Measurements from ENCODE around the gene ARMC9.

The ARMC9 gene

DNA sequence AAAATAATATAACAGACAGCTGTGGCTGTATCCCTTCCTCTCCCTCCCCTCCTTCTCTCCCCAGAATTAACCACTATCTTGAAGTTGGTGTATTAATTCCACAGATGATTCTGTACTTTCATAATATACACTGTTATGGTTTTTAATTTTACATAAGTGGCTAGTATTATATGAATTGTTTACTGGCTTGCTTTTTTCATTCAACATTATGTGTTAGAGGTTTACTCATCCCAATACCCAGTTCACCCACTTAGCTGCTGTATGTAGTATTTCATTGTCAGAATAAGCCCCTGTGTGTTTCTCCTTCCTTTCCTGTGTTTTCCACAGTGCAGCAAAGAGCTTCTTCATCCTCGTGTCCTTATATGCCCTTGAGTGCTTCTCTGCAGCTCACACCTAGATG is 121.4 kb downstream of the ARMC9 start:
- Histone ChIP-seq H3K36me3 (ENCODE audit: control insufficient read depth, insufficient read depth, low read length) (no peaks in the 10 kb centered on the region), H3K9me3 (ENCODE audit: control insufficient read depth, low read length) (no peaks in the 10 kb centered on the region), H3K4me3 (ENCODE audit: low read length) (no peak overlapping the region), H3K9ac (ENCODE audit: low read length) (no peak overlapping the region), H3K27me3 (ENCODE audit: control insufficient read depth, insufficient read depth, low read length) (no peaks in the 10 kb centered on the region), H3K4me1 (ENCODE audit: control insufficient read depth, insufficient read depth, low read length) (no peaks in the 10 kb centered on the region)

DNA sequence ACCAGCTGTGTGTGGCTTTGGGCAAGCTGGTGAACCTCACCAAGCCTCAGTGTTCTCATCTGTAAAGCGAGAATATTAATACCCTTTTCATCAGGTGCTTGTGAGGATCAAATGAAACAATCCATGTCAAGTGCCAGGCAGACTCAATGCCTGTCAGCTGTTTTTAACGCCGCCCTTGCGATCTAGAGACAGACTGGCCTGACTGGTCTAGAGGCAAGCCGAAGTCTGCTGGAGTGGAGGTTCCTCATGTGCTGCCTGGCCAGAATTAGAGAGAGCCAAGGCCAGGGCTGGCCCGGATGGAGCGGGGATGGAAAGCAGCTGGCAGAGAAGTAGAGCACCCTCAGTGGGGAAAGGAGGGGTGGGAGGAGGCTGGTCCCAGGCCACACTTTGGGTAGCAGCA is 122.6 kb downstream of the ARMC9 start:
- H3K36me3 ChIP-seq (ENCODE audit: control insufficient read depth, insufficient read depth, low read length) = no peaks in the 10 kb centered on the region
- H3K4me3 ChIP-seq (ENCODE audit: low read length) = no peak overlapping the region
- no peaks in the 10 kb centered on the region for H3K9me3 ChIP-seq (ENCODE audit: control insufficient read depth, low read length)
- no peak overlapping the region for H3K9ac ChIP-seq (ENCODE audit: low read length)
- H3K4me1 ChIP-seq (ENCODE audit: control insufficient read depth, insufficient read depth, low read length) = no peaks in the 10 kb centered on the region
- H3K27me3 ChIP-seq (ENCODE audit: control insufficient read depth, insufficient read depth, low read length) = no peaks in the 10 kb centered on the region

DNA sequence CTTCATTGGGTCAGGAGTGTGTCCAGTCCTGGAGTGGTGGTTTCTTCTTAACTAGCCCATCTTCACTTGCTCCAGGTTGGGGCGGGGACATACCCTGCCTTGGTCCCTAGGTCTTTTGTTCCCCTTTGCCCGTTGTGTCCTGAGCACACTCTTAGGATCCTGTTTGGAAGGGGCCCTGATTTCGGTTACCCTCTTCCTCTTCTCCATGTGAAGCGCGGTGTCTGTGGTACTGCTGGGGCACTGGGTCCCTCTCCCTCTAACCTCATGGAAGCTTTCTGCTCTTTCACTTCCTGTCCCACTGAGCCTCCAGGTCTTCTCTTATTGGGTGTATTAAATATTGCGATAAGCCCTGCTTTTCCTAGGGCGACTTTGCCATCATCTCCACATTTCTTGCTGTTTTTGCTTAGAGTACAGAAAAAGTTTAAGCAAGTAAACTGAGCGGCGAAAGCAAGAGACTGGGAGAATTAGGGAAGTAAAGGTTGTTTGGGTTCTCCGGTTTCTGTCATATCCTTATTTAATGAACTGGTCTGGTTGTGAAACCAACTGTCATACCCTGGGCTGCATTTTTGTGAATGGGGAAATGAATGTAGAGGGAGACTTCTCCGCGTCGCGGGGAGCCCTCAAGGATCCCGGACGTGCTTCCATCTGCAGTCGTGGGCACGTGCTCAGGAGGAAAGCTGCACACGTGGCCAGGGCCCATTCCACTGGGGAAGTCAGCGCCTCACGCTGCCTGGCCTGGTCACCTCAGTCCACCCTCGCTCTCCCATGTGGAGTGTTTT is 123.3 kb downstream of the ARMC9 start:
- no peaks in the 10 kb centered on the region for H3K36me3 ChIP-seq (ENCODE audit: control insufficient read depth, insufficient read depth, low read length)
- no peaks in the 10 kb centered on the region for H3K9me3 ChIP-seq (ENCODE audit: control insufficient read depth, low read length)
- H3K9ac ChIP-seq (ENCODE audit: low read length) = no peak overlapping the region
- no peak overlapping the region for H3K4me3 ChIP-seq (ENCODE audit: low read length)
- no peaks in the 10 kb centered on the region for H3K27me3 ChIP-seq (ENCODE audit: control insufficient read depth, insufficient read depth, low read length)
- no peaks in the 10 kb centered on the region for H3K4me1 ChIP-seq (ENCODE audit: control insufficient read depth, insufficient read depth, low read length)

DNA sequence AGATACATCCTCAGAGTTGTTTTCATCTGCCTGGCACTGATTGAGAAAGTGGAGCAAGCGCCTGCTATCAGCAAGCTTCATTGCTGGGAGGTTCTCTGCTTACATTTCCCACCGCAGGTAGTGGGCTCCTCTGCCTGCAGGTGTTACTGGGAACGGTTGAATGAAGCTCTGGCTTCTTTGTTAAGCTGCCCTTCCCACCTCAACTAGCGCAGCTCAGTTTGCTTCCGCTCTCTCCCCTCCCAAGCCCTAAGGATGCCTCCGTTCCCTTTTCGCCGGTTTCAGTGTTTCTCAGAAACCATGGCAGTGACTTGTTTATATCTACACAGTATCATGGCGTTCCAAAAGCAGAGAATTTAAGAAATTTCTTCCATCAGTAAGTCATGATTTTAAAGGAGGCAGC is 124.9 kb downstream of the ARMC9 start:
- Histone ChIP-seq H3K9ac (ENCODE audit: low read length) (no peak overlapping the region), H3K27me3 (ENCODE audit: control insufficient read depth, insufficient read depth, low read length) (no peaks in the 10 kb centered on the region), H3K9me3 (ENCODE audit: control insufficient read depth, low read length) (no peaks in the 10 kb centered on the region), H3K36me3 (ENCODE audit: control insufficient read depth, insufficient read depth, low read length) (no peaks in the 10 kb centered on the region), H3K4me3 (ENCODE audit: low read length) (no peak overlapping the region), H3K4me1 (ENCODE audit: control insufficient read depth, insufficient read depth, low read length) (no peaks in the 10 kb centered on the region)

DNA sequence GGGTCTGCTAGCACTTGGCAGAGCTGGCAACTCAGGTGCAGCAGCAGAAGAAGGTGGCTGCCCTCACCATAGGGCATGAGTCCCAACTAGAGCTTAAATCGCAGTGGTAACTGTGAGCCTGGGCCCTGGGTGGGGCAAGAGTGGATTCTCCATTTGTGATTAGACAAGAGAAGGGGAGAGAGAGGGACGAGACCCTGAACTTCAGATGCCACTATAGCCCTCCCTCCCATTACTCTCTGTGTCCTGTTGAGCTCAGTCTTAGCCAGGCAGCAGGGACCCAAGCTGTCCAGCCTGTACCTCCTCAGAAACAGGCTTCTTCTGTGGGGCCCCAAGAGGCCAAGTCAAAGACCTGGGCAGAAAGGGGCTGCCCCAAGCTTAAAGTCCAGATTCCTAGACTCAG is 127.4 kb downstream of the ARMC9 start:
- Histone ChIP-seq H3K9ac (ENCODE audit: low read length) (no peak overlapping the region), H3K4me1 (ENCODE audit: control insufficient read depth, insufficient read depth, low read length) (no peaks in the 10 kb centered on the region), H3K27me3 (ENCODE audit: control insufficient read depth, insufficient read depth, low read length) (no peaks in the 10 kb centered on the region), H3K9me3 (ENCODE audit: control insufficient read depth, low read length) (no peaks in the 10 kb centered on the region), H3K36me3 (ENCODE audit: control insufficient read depth, insufficient read depth, low read length) (no peaks in the 10 kb centered on the region), H3K4me3 (ENCODE audit: low read length) (no peak overlapping the region)

DNA sequence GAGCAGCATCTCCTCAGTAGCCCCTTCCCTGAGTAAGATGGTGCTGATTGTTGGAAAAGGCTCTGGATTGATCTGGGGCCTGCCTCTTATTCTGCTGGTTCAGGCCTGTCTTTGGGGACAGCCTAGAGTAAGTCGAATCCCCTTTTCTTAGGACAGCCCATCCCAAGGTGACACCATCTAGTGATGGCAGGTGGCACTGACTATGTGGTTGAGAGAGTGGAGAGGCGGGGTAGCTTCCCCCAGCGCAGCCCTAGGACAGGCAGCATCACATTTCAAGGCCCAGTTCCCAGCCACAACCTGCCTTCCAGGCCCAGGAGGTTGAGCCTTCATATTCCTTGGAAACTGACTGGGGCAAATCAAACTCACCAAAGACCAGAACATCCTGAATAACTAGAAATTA is 128.0 kb downstream of the ARMC9 start:
- H3K27me3 ChIP-seq (ENCODE audit: control insufficient read depth, insufficient read depth, low read length) = no peaks in the 10 kb centered on the region
- H3K9me3 ChIP-seq (ENCODE audit: control insufficient read depth, low read length) = no peaks in the 10 kb centered on the region
- H3K36me3 ChIP-seq (ENCODE audit: control insufficient read depth, insufficient read depth, low read length) = no peaks in the 10 kb centered on the region
- no peak overlapping the region for H3K9ac ChIP-seq (ENCODE audit: low read length)
- no peaks in the 10 kb centered on the region for H3K4me1 ChIP-seq (ENCODE audit: control insufficient read depth, insufficient read depth, low read length)
- no peak overlapping the region for H3K4me3 ChIP-seq (ENCODE audit: low read length)

DNA sequence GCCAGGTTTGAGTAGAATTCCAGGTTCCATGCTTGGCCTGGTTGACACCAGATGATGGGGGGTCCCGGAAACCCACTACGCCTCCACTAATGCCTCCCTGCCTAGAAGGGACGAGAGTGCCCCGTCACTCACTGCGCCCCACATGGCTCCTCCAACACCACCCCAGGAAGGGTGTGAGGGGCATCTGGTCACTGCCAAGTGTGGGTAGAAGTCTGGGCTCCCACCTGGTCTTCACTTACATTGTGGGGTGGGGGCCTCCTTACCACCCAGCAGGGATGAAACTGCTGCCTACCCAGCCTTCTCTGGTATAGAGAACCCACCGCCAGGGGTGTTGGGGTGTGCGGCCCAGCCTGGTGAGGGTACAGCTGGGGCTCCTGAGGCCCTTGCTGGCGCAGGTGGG is 131.9 kb downstream of the ARMC9 start:
- no peaks in the 10 kb centered on the region for H3K9me3 ChIP-seq (ENCODE audit: control insufficient read depth, low read length)

DNA sequence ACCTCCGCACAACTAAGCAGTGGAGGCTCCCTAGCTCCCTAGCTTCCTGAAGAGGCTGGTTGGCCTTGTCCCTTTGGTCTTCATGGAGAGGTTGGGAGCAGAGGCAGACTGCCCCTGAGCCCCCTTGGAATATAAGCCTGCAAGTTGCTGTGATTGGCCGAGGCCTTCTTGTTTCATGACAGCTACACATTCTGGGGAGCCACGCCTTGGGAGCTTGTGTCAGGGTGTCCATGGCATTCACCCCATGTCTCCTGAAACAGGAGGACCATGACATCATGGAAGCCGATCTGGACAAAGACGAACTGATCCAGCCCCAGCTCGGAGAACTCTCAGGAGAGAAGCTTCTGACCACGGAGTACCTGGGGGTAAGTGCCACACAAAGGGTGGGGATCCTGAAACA is 133.1 kb downstream of the ARMC9 start:
- no peaks in the 10 kb centered on the region for H3K36me3 ChIP-seq (ENCODE audit: control insufficient read depth, insufficient read depth, low read length)
- H3K27me3 ChIP-seq (ENCODE audit: control insufficient read depth, insufficient read depth, low read length) = no peaks in the 10 kb centered on the region

More for the DNA sequence above, 131.9 kb downstream of the ARMC9 start:
- no peak overlapping the region for H3K4me3 ChIP-seq (ENCODE audit: low read length)
- no peaks in the 10 kb centered on the region for H3K36me3 ChIP-seq (ENCODE audit: control insufficient read depth, insufficient read depth, low read length)
- no peak overlapping the region for H3K9ac ChIP-seq (ENCODE audit: low read length)
- H3K27me3 ChIP-seq (ENCODE audit: control insufficient read depth, insufficient read depth, low read length) = no peaks in the 10 kb centered on the region
- H3K4me1 ChIP-seq (ENCODE audit: control insufficient read depth, insufficient read depth, low read length) = no peaks in the 10 kb centered on the region

DNA sequence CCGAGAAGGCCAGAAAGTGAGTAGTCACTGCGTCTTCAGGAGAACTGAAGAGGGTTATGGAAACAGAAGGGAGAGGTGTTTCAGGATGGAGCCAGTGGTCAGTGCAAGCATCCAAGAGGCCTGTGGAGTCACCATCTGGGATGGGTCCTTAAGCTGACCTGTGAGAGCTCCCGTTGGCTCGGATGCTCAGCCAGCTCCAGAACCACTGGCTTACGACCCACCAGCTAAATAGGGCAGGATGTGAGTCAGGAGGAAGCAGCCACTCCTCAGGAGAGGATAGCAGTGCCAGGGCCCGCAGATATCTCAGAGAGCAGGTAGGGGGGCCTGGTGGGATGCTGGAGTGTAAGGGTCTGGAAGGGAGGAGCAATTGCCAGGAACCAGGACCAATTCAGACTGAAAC is 134.0 kb downstream of the ARMC9 start:
- H3K27me3 ChIP-seq (ENCODE audit: control insufficient read depth, insufficient read depth, low read length) = no peaks in the 10 kb centered on the region
- H3K4me3 ChIP-seq (ENCODE audit: low read length) = no peak overlapping the region
- H3K9ac ChIP-seq (ENCODE audit: low read length) = no peak overlapping the region
- H3K36me3 ChIP-seq (ENCODE audit: control insufficient read depth, insufficient read depth, low read length) = no peaks in the 10 kb centered on the region
- H3K9me3 ChIP-seq (ENCODE audit: control insufficient read depth, low read length) = no peaks in the 10 kb centered on the region
- H3K4me1 ChIP-seq (ENCODE audit: control insufficient read depth, insufficient read depth, low read length) = no peaks in the 10 kb centered on the region

More for the DNA sequence above, 133.1 kb downstream of the ARMC9 start:
- H3K4me1 ChIP-seq (ENCODE audit: control insufficient read depth, insufficient read depth, low read length) = no peaks in the 10 kb centered on the region
- no peak overlapping the region for H3K4me3 ChIP-seq (ENCODE audit: low read length)
- no peaks in the 10 kb centered on the region for H3K9me3 ChIP-seq (ENCODE audit: control insufficient read depth, low read length)
- H3K9ac ChIP-seq (ENCODE audit: low read length) = no peak overlapping the region

DNA sequence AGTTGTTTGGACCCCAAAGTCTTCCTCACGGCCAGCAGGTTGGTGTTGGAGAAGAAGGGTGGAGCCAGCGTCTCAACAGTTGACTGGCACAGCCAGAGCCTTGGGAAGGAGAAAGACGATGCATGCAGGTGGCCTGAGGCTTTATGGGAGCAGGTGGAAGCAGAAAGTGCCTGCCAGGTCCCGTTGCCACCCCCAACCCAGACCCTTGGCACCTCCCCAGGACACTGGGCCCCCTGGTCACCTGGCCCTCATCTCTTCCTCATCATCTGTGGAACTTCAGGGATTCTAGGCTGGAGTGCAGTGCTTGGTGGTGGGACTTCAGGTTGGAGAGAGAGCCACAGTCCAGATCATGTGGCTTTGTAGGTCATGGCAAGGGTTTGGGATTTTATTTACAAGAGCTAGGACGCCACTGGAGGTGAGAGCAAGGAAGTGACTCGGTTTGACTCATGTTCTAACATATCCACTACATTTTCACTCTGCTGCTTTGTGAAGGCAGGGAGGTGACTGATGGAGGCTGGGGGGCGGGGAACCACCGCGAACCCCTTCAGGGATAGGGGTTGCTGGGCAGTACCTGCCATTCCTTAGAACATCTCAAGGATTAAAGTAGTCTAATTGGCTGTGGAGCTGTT is 134.6 kb downstream of the ARMC9 start:
- no peaks in the 10 kb centered on the region for H3K4me1 ChIP-seq (ENCODE audit: control insufficient read depth, insufficient read depth, low read length)
- H3K9ac ChIP-seq (ENCODE audit: low read length) = no peak overlapping the region
- no peaks in the 10 kb centered on the region for H3K9me3 ChIP-seq (ENCODE audit: control insufficient read depth, low read length)
- H3K27me3 ChIP-seq (ENCODE audit: control insufficient read depth, insufficient read depth, low read length) = no peaks in the 10 kb centered on the region
- H3K36me3 ChIP-seq (ENCODE audit: control insufficient read depth, insufficient read depth, low read length) = no peaks in the 10 kb centered on the region
- no peak overlapping the region for H3K4me3 ChIP-seq (ENCODE audit: low read length)

DNA sequence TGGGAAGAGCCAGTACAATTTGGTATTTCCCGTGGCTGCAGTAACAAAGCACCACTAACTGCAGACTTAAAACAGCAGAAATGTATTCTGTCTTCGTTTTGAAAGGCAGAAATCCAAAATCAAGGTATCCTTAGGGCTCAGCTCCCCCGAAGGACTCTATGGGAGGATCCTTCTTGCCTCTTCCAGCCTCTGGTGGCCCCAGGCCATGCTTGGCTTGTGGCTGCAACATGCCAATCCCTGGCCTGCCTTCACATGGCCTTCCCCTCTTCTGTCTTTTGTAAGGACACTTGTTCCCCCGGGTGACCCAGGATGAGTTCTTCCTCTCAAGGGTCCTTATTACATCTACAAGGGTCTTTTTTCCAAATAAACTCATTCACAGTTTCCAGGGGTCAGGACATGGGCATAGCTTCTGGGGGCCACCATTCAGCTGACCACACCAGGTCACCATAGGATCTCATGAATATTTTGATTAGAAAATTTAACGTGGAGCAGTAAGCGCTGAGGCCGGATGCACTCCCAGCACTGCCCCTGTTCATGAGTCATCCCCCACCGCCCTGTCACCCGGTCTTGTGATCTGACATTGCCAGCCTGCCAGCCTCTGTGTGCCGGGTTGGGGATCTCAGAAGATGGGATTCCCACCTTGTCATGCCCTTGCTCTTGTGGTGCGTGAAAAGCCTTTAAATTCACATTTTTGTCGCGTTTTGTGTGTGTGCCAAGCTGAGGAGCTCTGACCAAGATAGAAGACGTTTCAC is 135.9 kb downstream of the ARMC9 start:
- no peak overlapping the region for H3K4me3 ChIP-seq (ENCODE audit: low read length)
- H3K9ac ChIP-seq (ENCODE audit: low read length) = no peak overlapping the region
- H3K9me3 ChIP-seq (ENCODE audit: control insufficient read depth, low read length) = no peaks in the 10 kb centered on the region
- no peaks in the 10 kb centered on the region for H3K4me1 ChIP-seq (ENCODE audit: control insufficient read depth, insufficient read depth, low read length)
- no peaks in the 10 kb centered on the region for H3K27me3 ChIP-seq (ENCODE audit: control insufficient read depth, insufficient read depth, low read length)
- no peaks in the 10 kb centered on the region for H3K36me3 ChIP-seq (ENCODE audit: control insufficient read depth, insufficient read depth, low read length)

DNA sequence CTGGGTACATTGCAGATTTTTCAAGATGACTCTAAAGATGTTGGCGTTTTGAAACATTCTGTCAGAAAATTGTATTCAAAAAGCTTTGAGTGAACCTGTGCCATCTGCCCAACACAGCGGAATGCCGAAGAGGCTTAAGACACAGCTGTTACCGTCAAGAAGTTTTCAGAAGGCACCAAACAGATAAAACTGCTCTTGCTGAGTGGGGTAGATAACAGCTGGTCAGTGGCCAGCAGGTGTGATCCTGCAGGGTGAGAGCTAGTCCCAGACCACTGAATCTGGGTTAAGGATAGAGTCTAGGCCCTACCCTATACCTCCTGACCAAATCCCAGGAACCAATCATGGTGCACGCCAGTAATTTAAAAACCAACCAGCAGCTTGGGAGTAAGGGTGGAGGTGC is 136.6 kb downstream of the ARMC9 start:
- Histone ChIP-seq H3K27me3 (ENCODE audit: control insufficient read depth, insufficient read depth, low read length) (no peaks in the 10 kb centered on the region), H3K9ac (ENCODE audit: low read length) (no peak overlapping the region), H3K4me3 (ENCODE audit: low read length) (no peak overlapping the region), H3K9me3 (ENCODE audit: control insufficient read depth, low read length) (no peaks in the 10 kb centered on the region), H3K36me3 (ENCODE audit: control insufficient read depth, insufficient read depth, low read length) (no peaks in the 10 kb centered on the region), H3K4me1 (ENCODE audit: control insufficient read depth, insufficient read depth, low read length) (no peaks in the 10 kb centered on the region)
